ENCODE data around the gene MSI2. TPM values are rescaled to one million over a fixed set of nuclear protein-coding genes. Genes with fewer than 3 reads are reported as not detected.

MSI2 gene
- polyA plus RNA-seq, 1 experiment: 9.2 TPM

DNA sequence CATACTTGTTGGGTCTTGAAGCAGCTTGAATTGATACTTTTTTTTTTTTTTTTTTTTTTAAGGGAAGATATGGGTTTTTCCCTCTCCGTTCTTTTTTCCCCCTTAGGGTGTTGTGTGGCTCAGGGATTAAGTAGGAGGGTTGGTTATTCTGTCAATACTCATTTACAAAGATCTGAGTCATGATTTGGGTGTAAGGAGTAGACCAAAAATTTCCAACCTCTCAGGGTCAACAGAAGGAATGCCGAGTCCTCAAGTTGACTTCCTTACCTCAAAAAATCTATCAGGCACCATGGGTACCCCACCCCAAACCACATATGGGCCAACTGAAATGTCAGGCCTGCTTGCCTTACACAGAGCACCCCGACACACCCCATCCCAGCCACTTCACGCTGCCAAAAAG lies 258.3 kb downstream of the MSI2 start:
- no peak for DNase-seq (ENCODE audit: low read depth)
- ChIA-PET POLR2A (no interaction called here), CTCF (interaction anchor here (0.6 to 2.2 kb wide), 5 partner anchors 9 to 318 kb away, joined by 3 to 12 read pairs (median 3); no protein-coding TSS in a partner anchor)
- Histone ChIP-seq H3K27me3 (ENCODE audit: control insufficient read depth, insufficient read depth, low read length) (no peaks in the 10 kb centered on the region), H3K4me3 (ENCODE audit: low read depth, low read length) (no peak overlapping the region), H3K36me3 (ENCODE audit: control insufficient read depth, insufficient read depth, low read length) (no peaks in the 10 kb centered on the region; the same call in 1 of the 2 replicates)
- TF ChIP-seq, protein P1, sequence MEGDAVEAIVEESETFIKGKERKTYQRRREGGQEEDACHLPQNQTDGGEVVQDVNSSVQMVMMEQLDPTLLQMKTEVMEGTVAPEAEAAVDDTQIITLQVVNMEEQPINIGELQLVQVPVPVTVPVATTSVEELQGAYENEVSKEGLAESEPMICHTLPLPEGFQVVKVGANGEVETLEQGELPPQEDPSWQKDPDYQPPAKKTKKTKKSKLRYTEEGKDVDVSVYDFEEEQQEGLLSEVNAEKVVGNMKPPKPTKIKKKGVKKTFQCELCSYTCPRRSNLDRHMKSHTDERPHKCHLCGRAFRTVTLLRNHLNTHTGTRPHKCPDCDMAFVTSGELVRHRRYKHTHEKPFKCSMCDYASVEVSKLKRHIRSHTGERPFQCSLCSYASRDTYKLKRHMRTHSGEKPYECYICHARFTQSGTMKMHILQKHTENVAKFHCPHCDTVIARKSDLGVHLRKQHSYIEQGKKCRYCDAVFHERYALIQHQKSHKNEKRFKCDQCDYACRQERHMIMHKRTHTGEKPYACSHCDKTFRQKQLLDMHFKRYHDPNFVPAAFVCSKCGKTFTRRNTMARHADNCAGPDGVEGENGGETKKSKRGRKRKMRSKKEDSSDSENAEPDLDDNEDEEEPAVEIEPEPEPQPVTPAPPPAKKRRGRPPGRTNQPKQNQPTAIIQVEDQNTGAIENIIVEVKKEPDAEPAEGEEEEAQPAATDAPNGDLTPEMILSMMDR (IDR thresholded peaks at IDR 0.05; ENCODE audit: insufficient read depth, low read depth, low read length): no peak

DNA sequence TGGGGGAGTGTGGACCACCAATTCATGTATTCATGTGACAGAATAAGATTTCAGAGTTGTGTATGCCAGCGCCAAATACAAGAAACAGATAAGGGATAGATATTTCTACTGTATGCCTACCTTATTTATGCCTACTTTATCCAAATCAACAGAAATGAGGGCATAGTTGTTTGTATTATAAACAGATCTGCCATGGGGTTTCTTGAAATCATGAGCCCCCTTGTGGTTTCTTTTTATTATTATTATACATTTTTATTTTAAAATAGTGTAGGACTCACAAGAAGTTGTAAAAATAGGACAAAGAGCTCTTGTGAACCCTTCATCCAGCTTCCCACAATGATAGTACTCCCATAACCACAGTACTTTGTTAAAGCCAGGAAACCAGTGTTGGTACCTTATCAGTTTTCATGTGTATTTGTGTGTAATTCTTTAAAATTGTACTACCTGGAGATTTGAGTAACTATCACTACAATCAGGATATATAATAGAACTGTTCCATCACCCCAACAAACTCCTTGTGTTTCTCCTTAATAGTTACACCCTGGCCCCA lies 259.4 kb downstream of the MSI2 start:
- ChIA-PET CTCF (interaction anchor here (0.7 to 2.2 kb wide), 3 partner anchors 42 to 272 kb away, joined by 3 to 12 read pairs (median 3); no protein-coding TSS in a partner anchor), POLR2A (no interaction called here)
- Histone ChIP-seq H3K4me3 (ENCODE audit: low read depth, low read length) (no peak overlapping the region), H3K27me3 (ENCODE audit: control insufficient read depth, insufficient read depth, low read length) (no peaks in the 10 kb centered on the region), H3K36me3 (ENCODE audit: control insufficient read depth, insufficient read depth, low read length) (no peaks in the 10 kb centered on the region; the same call in 1 of the 2 replicates)
- TF ChIP-seq, protein P1 (IDR thresholded peaks at IDR 0.05; ENCODE audit: insufficient read depth, low read depth, low read length): no peak
- DNase-seq (ENCODE audit: low read depth): no peak

DNA sequence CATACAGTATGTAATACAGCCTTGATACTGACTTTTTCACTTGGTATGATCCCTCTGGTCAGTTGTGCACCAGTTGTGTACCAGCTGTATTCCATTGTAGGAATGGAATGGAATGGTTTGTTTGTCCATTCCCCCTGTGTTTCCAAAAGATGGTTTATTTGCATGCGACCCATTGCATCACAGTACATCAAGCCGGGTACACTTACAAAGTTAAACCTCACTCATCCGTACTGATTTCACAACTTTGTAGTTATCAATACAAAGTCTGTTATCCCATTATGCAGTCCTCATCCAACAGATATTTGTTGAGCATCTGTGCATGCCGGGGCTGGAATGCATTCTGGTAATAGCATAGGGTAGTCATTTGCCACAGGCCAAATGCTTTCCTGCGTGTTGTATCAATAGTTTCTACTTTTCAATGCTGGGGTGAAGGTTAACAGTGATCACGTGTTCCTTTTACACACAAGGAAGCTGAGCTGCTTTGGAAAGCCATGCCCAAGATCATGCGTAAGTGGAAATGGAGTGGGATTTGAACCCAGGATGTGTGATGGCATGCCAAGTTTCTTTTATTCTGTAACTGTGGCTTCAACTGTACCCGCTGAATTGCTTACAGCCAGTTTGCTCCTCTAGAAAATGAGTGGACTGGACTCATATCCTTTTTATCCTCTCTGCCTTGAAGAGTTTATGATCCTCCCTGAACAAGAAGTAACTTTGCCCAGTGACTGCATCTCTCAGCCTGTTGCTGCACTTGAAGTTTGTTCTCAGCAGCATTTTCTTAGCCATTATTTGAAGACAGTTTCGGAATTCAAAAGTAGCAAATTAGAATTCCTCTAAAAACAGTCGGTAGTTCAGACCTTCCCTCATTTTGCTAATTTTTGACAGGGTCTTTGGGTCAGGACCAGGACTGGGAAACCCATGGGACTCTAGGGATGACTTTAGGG lies 260.2 kb downstream of the MSI2 start:
- H3K27me3 ChIP-seq (ENCODE audit: control insufficient read depth, insufficient read depth, low read length): no peaks in the 10 kb centered on the region
- no peak for DNase-seq (ENCODE audit: low read depth)
- TF ChIP-seq, protein P1 (IDR thresholded peaks at IDR 0.05; ENCODE audit: insufficient read depth, low read depth, low read length): no peak
- CTCF ChIA-PET: interaction anchor here (0.7 kb wide), 1 partner anchor 45 kb away, joined by 3 read pairs; no protein-coding TSS in a partner anchor
- no peaks in the 10 kb centered on the region; the same call in 1 of the 2 replicates for H3K36me3 ChIP-seq (ENCODE audit: control insufficient read depth, insufficient read depth, low read length)
- H3K4me3 ChIP-seq (ENCODE audit: low read depth, low read length): no peak overlapping the region
- POLR2A ChIA-PET: no interaction called here

DNA sequence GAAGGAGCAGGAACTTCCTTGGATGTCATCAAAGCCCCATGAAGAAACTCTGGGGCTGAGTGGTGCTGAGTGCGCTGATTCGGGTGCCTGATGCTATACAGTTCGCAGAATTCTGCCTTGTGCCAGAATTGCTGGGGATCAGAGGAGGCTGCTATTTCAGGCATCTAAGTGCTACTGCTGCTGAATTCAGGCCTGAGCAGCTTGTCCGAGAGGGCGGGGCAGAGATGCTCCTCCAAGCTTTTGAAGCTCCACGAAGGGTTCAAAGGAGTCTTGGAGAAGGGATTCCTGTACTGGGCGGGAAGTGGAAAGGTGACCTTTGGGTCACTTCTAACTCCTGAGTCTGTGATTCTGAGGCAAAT lies 260.9 kb downstream of the MSI2 start:
- no peak for DNase-seq (ENCODE audit: low read depth)
- CTCF ChIA-PET: interaction anchor here (1.0 to 1.6 kb wide), 2 partner anchors 155 to 274 kb away, joined by 5 read pairs; no protein-coding TSS in a partner anchor

More for the DNA sequence above, 260.9 kb downstream of the MSI2 start:
- H3K36me3 ChIP-seq (ENCODE audit: control insufficient read depth, insufficient read depth, low read length): no peaks in the 10 kb centered on the region
- TF ChIP-seq, protein P1 (IDR thresholded peaks at IDR 0.05; ENCODE audit: insufficient read depth, low read depth, low read length): no peak
- no peaks in the 10 kb centered on the region for H3K27me3 ChIP-seq (ENCODE audit: control insufficient read depth, insufficient read depth, low read length)
- H3K4me3 ChIP-seq (ENCODE audit: low read depth, low read length): no peak overlapping the region
- POLR2A ChIA-PET: no interaction called here
